Stimulated activated CD8-positive, alpha-beta memory T cell treated with anti-CD3 and anti-CD28 coated beads, Interleukin-4, amount 100 ng/mL, for 1 hour (primary cell): ENCODE measurements around the gene CBL.
A peak's percentile ranks its signal among the peaks of the same experiment; 100 is the strongest.
"Not testable (repeated sequence)": the region's sequence is repeated elsewhere in the genome, so short reads cannot be mapped to it uniquely, and the experiment has no call there.

ENCODE experiments used
- DNase-seq, 2 donors: peaks; one replicate each; pipeline ENCODE4 v3.0.0-alpha.2; 2020; ENCODE audit warnings: low read depth in 2 of 2, low spot score in 1 of 2

Gene CBL

DNA sequence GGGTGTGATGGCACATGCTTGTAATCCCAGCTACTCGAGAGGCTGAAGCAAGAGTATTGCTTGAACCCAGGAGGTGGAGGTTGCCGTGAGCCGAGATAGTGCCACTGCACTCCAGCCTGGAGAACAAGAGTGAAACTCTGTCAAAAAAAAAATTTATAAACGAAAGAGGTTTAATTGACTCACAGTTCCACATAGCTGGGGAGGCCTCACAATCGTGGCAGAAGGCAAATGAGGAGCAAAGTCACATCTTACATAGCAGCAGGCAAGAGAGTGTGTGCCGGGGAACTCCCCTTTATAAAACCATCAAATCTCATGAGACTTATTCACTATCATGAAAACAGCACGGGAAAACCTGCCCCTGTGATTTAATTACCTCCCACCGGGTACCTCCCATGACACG is 21.7 kb upstream of the CBL start:
- DNase-seq: not testable (repeated sequence)

DNA sequence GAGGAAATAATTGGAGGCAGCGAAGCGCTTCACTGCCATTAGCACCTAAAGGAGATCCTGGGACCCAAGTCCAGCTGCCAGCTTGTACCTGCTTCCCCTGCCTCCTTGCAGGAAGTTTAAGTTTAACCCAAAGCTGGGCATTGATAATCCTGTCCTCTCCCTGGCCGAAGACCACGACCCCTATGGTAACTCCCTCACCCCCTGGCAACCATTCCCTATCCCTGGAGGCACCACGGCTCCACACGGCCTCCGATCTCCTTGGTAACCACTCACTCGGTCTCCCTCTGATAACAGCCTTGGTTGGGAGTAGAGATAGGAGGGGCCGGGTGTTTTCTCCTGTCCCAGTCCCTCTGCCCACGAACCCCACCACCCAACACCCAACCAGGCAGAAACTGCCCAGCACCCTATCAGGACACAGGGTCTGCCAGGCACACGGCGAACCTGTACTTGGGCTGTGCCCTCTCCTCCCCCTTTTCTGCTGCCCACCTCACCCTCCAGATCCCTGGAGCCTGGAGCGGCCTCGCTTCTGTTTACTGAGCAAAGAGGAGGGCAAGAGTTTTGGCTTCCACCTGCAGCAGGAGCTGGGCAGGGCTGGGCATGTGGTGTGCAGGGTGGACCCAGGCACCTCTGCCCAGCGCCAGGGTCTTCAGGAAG is 20.0 kb upstream of the CBL start:
- DNase-seq: no peak

DNA sequence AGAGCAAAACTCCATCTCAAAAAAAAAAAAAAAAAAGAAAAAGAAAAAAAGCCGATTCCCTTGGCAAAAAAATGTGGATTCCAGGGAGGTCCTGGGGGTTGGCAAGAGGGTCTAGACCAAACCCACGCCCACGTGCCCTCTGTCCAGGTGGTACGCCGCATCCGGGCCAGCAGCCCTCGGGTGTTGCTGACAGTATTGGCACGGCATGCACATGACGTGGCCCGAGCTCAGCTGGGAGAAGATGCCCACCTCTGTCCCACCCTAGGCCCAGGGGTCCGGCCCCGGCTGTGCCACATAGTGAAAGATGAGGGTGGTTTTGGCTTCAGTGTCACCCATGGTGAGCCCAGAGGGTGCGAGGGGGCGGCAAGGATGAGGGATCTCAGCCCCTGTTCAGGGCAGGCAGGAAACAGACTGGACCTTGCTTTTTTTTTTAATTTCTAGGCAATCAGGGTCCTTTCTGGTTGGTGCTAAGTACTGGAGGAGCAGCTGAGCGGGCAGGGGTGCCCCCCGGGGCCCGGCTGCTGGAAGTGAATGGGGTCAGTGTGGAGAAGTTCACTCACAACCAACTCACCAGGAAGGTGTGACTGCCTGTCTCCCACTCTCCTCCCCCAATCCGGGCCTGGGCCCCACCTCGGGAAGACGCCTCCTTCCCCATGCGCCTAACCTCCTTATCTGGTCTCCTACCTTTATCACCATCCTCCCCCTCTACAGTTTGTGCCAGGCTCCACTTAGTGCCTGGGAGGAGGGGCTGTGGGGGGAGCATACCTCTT is 18.8 kb upstream of the CBL start:
- DNase-seq: no peak

DNA sequence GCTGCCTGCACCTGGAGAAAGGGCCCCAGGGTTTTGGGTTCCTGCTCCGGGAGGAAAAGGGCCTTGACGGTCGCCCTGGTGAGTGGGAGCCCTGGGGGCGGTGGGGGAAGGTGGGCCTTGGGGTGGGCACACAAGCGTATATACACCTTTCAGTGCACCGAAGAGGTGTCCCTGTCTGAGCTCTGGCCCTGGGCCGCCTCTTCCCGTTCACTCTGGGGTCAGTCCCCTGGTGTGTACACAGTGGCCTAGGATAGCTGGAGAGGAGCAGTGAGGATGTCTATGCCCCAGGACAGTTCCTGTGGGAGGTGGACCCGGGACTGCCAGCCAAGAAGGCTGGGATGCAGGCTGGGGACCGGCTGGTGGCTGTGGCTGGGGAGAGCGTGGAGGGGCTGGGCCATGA is 18.1 kb upstream of the CBL start:
- DNase-seq: no peak

DNA sequence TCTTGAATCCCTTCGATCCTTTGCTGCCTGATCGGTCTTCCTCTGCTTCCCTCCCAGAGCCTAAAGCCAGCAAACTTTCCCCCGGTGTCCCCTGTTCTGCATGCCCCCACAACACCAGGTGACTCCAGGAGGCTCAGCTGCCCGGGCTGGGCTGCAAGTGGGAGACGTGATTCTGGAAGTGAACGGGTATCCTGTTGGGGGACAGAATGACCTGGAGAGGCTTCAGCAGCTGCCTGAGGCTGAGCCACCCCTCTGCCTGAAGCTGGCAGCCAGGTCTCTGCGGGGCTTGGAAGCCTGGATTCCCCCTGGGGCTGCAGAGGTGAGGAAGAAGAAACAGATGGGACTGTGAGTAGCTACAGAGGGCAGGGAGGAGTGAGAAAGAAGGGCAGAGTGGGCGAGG is 17.3 kb upstream of the CBL start:
- no peak for DNase-seq

DNA sequence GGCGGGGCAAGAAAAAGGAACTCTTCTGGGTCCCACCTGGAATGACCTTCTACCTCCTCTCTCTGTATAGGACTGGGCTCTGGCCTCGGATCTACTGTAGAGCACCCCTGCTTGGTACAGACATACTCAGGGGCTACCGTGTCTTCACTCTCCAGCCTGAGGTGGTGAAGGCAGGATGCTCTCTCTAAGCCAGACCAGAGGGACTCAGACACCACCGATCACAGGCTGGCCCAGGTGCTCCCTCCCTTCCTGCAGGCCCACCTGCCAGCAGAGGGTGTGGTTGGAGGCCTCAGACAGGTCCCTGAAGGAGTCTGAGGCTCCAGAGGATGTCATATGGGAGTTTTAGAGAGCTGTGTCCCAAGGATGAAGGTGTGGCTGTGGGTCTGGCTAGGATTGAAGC is 16.7 kb upstream of the CBL start:
- no peak for DNase-seq

DNA sequence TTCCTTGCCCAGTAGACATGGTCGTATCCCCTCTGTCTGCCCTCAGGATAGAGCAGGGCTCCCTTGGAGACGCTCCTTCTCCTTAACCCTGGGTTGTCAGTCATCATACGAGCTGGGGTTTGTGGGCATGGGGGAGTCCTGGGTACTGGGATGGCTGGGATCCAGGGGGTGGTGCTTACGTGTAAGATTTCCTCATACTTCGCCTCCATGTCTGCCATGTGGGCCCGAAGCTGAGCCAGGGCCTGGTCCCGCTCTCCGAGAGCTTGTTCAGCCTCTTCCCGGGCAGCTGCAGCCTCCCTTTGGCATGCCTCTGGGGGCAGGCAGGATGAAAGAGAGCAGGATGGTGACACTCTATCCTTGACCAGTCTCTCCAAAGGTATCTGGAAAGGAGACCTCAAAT is 15.6 kb upstream of the CBL start:
- no peak for DNase-seq

DNA sequence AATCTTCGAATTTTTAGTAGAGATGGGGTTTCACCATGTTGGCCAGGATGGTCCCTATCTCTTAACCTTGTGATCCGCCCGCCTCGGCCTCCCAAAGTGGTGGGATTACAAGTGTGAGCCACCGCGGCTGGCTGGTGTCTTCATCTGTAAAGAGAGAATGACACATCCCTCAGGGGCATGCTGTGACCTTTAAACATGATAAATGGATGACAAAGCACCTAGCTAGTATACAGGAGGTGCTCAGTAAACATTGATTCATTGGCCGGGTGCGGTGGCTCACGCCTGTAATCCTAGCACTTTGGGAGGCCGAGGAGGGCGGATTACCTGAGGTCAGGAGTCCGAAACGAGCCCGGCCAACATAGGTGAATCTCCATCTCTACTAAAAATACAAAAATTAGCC is 14.9 kb upstream of the CBL start:
- not testable (repeated sequence) for DNase-seq

DNA sequence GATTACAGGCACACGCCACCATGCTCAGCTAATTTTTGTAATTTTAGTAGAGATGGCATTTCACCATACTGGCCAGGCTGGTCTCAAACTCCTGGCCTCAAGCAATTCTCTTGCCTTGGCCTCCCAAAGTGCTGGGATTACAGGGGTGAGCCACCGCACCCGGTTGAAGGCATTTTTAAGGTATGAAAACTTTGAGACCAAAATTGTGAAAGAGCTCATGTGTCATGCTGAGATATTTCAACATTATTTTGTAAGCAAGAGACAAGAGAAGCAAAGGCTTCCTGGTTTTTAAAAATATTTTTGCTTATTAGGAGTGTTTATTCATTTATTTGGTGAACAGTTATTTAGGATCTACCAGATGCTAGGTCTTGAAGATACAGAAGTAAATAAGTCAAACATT is 14.0 kb upstream of the CBL start:
- DNase-seq: no peak

DNA sequence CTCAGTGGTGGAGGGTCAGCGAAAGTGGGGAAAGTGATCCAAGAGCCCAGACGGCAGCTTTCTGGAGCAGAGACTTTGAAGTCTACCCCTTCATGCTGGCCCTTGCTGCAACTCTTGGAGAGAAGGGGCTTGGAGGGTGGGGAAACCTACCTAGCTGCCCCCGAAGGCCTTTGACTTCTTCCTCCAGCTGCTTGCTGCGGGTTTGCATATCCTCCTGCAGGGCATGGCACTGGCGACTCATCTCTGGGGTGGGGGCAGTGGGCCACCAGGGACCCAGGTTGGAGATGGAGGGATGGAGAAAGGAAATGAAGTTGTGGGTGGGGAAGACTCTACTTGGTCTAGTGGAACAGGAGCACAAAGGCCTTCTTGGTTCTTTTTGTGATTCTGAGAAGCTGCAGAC is 13.1 kb upstream of the CBL start:
- no peak for DNase-seq

DNA sequence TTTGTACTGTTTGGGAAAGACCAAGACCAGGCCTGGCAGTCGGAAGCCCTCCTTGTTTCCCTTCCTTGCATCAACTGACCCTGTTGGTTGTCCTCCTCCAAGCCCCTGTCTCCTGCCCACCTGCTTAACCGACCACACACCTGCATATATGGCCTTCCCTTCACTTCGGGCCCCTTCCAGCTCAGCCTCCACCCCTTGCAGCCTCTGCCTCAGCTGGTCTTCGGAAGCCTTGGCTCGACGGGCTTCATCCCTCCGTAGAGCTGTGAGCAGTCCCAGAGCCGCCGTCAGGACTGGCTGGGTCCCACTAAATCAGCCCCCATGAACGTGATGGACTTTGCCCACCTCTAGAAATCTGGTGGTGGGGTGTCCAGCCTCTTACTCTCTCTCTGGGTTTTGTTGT is 12.5 kb upstream of the CBL start:
- no peak for DNase-seq

DNA sequence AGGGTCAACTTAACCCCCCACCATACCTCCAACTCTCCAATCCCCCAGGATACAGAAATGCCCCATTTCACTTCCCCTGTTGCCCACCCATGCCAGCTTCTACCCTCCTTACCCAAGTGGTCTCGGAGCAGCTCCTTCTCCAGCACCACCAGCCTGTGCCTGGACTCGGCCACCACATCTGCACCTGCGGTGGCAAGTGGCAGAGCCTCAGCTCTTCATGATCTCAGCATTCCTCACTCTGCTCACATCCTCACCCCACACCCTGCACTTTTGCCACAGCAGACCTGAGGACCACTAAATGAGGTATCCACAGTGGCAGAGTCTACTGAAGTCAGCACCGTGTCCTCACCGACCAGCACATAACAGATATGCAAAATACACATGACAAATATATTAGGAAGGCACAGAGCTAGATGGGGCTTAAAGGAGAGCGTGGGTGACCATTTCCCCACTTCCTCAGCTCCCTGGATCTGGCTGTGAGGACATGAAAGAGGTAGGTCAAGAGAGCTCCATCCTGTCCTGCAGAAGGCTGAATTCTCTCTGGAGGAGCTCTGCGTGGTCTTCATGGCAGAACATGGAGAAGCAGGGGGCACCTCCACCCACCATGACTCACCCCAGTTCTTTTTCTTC is 11.2 kb upstream of the CBL start:
- DNase-seq: no peak

DNA sequence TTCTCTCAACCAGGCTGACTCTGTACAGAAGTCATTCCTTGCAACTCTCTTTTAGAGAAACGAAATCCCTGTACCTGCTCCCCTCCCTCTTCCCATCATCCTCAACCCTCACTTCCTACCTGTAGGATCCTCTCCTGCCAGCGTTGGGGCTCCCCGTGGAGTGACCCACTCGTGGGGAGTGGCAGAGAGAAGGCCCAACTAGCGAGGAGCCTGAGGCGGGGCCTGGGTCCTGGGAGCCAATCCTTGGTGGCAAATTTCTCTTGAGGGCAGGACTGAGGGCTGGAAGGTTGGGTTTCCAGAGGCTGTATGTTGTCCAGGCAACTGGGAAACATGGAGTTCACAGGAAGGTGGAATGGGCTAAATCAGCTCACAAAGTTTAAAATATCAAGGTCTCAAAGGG is 10.5 kb upstream of the CBL start:
- no peak for DNase-seq

DNA sequence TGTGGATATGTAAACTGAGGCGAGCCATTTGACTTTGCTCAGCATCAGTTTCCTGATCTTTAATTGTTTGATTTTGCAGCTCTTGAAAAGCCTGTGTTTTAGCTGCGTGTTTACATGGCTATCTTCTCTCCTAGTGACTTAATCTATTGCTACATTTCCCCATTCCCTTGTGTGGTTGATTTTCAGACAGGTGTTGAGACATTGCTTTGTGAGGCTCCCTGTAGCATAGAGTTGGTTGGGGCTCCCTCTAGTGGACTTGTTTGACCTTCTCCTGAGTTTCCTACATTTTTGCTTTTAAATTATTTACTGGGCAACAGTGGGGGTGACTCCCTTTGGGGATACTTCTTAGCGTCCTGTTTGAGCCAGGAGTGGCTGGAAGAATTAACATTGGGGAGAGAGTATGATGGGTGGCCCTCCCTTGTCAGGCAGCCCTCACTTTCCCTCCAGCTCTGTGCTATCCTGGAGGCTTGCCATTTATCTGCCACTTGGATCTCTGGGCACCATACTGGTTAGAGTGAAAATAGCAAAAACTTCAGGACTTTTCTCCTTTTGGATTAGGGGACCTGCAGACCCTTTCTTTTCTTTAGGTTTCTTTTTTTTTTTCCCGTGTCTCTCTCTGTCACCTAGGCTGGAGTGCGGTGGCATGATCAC is 9.2 kb upstream of the CBL start:
- peak in 1 of 2 donors; percentile 33 for DNase-seq

DNA sequence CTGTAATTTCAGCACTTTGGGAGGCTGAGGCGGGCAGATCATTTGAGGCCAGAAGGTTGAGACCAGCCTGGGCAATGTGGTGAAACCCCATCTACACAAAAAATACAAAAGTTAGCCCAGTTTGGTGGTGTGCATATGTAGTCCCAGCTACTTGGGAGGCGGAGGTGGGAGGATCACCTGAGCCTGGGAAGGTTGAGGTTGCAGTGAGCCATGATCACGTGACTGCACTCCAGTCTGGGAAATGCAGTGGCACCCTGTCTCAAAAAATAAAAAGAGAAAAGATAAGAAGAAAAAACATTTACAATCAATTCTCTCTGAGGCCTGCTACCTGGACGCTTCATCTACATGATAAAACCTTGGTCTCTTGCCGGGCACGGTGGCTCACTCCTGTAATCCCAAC is 7.2 kb upstream of the CBL start:
- no peak for DNase-seq

DNA sequence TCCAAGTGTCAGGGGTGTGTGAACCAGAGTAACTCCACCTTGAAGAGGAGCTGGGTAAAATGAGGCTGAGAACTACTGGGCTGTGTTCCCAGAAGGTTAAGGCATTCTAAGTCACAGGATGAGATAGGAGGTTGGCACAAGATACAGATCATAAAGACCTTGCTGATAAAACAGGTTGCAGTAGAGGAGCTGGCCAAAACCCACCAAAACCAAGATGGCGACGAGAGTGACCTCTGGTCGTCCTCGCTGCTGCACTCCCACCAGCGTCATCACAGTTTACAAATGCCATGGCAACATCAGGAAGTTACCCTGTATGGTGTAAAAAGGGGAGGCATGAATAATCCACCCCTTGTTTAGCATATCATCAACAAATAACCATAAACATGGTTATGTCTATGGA is 4.9 kb upstream of the CBL start:
- not testable (repeated sequence) for DNase-seq

DNA sequence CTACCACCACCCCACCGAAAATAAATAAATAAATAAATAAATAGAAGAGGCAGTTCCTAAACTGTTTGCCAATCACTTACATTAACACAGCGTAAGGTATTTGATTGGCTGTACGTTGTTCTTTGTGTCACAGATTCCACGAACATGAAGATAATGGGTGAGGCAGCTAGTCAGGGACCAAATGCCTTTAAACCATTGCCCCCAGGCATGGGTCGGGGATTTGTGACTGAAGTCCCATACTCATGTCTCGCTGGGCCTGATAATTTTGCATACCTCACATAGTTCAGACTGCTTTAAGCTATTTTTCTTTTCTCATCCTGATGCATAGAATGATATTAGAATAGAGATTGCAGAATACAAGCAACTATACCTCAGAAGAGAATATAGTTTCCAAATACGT is 3.6 kb upstream of the CBL start:
- no peak for DNase-seq

DNA sequence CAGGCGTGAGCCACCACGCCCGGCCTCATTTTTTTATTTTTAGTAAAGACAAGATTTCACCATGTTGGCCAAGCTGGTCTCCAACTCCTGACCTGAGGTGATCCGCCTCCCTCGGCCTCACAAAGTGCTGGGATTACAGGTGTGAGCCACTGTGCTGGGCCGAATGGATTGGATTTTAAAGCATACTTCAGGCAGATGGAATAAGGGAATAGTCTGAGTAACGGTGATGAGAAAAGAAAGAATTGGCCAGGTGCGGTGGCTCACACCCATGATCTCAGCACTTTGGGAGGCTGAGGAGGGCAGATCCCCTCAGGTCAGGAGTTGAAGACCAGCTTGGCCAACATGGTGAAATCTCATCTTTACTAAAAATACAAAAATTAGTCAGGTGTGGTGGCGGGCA is 2.1 kb upstream of the CBL start:
- DNase-seq: no peak

DNA sequence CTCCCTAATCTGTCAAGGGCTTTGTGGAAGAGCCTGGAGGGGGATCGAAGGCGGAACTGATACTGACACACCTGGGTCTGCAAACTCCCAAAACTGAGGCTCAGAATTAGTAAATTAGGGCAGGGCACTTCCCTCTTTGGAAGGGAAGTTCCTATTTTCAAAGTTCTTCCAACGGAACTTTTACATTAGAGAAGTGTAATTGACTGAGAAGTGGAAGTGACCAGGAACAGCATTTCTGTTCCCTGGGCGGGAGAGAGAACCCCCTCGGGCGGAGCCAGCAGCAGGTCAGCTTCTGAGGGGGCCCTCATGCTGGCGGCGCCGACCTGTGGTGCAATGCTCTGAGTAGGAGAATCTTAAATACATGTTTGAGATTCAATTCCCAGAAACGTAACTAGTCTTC is 1.1 kb upstream of the CBL start:
- DNase-seq: no peak

DNA sequence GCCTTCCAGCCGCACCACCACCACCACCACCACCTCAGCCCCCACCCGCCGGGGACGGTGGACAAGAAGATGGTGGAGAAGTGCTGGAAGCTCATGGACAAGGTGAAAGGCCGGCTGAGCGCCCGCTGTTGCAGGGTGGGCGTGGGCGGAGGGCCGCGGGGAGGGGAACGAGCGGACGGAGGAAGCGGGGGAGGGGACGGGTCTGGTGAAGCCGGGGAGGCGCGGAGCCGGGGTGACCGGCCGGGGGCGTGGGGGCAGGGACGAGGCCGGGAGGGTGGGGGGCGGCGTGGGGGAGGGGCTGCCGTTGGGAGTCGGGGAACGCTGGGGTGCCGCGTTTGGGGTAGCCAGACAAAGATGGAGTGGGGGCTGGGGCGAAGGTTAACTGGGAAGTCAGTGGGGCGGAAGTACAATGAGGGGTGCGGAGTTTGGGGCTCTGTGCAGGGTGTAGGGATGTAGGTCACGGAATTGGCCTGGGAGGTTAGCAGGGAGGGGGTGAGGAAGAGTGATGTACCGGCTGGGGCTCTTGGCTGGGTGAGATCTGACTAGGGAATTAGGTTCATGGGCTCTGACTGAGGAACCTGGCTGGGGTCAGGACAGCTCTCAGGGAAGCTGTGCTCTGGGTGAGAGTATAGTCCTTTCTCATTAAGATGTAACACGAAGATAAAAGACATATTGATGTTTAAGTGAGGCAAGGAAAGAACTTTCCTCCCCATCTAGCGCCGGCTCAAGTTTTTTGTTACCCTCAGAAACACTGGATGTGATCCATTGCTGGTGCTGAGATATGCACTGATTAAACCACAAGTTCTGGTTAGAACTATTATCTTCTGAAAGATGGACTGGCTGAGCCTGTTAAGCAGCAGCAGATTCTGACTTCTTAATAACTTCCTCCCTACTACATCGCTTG is 624 bp downstream of the CBL start:
- peak; percentile 15 to 19 for DNase-seq

DNA sequence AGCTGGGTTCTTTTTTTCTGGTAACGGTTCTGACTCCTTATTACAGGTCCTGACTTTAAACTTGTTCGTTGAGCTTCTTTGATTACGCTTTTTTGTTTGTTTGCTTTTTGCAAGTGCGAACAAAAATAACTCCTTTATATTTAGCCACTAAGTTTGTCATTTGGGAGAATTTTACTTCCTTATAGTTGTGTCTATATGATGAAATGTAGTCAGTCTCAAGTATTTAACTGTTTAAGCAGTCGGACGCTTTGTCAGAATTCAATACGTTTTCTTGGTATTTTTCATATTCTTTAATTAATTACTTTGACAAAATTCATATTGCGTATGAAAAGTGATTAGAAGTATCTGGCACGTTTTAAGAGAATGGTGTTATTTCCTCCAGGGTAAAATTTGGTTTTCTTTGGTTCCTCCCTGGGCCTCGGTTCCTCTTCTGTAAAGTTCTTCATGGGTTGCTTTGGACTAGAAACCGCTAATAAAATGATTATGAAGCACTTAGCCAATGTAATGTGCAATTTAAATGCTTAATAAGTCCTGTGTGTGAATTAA is 1.3 kb downstream of the CBL start:
- DNase-seq: no peak
